Neuronal stem cell (in vitro differentiated cells): ENCODE data around the gene CFAP77.
A peak's percentile ranks its signal among the peaks of the same experiment; 100 is the strongest.

Source experiments
- DNase-seq: peaks from one replicate; pipeline ENCODE4 v3.0.0-alpha.2; 2013; ENCODE audit warnings: low spot score
- H2AFZ ChIP-seq: one replicate; pipeline ENCODE4 v1.6.1; 2013; ENCODE audit warnings: mild to moderate bottlenecking, low read length, inconsistent platforms
- H2AK5ac ChIP-seq: 2 replicates; pipeline ENCODE4 v1.6.1; 2013; ENCODE audit warnings: low read depth, mild to moderate bottlenecking, inconsistent platforms, low read length, moderate library complexity, mixed read lengths
- H2BK120ac ChIP-seq: 2 replicates; pipeline ENCODE4 v1.6.1; 2013; ENCODE audit warnings: low read depth, mild to moderate bottlenecking, inconsistent platforms, low read length, moderate library complexity, mixed read lengths
- H2BK12ac ChIP-seq: one replicate; pipeline ENCODE4 v1.6.1; 2013; ENCODE audit warnings: low read length, inconsistent platforms
- H2BK15ac ChIP-seq: 2 replicates; pipeline ENCODE4 v1.6.1; 2013; ENCODE audit warnings: mild to moderate bottlenecking, low read length, inconsistent platforms, mixed read lengths
- H2BK5ac ChIP-seq: one replicate; pipeline ENCODE4 v1.6.1; 2013; ENCODE audit warnings: inconsistent platforms, mild to moderate bottlenecking, low read length, moderate library complexity
- H3K14ac ChIP-seq: one replicate; pipeline ENCODE4 v1.6.1; 2013; ENCODE audit warnings: low read length, inconsistent platforms
- H3K18ac ChIP-seq: 2 replicates; pipeline ENCODE4 v1.6.1; 2013; ENCODE audit warnings: low read length, inconsistent platforms
- H3K23ac ChIP-seq: 2 replicates; pipeline ENCODE4 v1.6.1; 2013; ENCODE audit warnings: low read depth, mild to moderate bottlenecking, mixed read lengths, low read length, inconsistent platforms; ENCODE audit not compliant: poor library complexity
- H3K27ac ChIP-seq: replicated peaks from 3 replicates; pipeline ENCODE4 v1.5.1; 2013; ENCODE audit warnings: low read length, inconsistent platforms
- H3K27me3 ChIP-seq, 3 experiments: 2 replicates each; pipeline ENCODE4 v1.6.1; 2013; ENCODE audit warnings: low read length in 3 of 3, mild to moderate bottlenecking in 2 of 3, inconsistent platforms in 1 of 3, low read depth in 1 of 3, mixed read lengths in 1 of 3, moderate library complexity in 1 of 3; ENCODE audit not compliant: control insufficient read depth in 3 of 3, insufficient read depth in 3 of 3
- H3K36me3 ChIP-seq, 2 donors: replicated peaks in 1 of 2; 2 replicates each; pipeline ENCODE4 v1.6.1; 2013; ENCODE audit warnings: low read length in 2 of 2; ENCODE audit not compliant: control insufficient read depth in 2 of 2, insufficient read depth in 2 of 2
- H3K4ac ChIP-seq: 2 replicates; pipeline ENCODE4 v1.6.1; 2013; ENCODE audit warnings: inconsistent platforms, mild to moderate bottlenecking, low read length, moderate library complexity
- H3K4me1 ChIP-seq, 2 donors: 1 replicate in 1 of 2; 2 replicates in 1 of 2; pipeline ENCODE4 v1.6.1; 2013; ENCODE audit warnings: low read length in 2 of 2, low read depth in 1 of 2; ENCODE audit not compliant: control insufficient read depth in 2 of 2, insufficient read depth in 1 of 2
- H3K4me2 ChIP-seq: one replicate; pipeline ENCODE4 v1.6.1; 2013; ENCODE audit warnings: mild to moderate bottlenecking, low read length, inconsistent platforms; ENCODE audit not compliant: insufficient read depth, poor library complexity, severe bottlenecking
- H3K4me3 ChIP-seq, 2 donors: 2 replicates each; pipeline ENCODE4 v1.5.1; 2013; ENCODE audit warnings: low read length in 2 of 2, mild to moderate bottlenecking in 2 of 2, inconsistent platforms in 1 of 2, moderate library complexity in 1 of 2
- H3K79me1 ChIP-seq: one replicate; pipeline ENCODE4 v1.6.1; 2013; ENCODE audit warnings: low read depth, mild to moderate bottlenecking, inconsistent platforms, low read length, moderate library complexity
- H3K9ac ChIP-seq: one replicate; pipeline ENCODE4 v1.6.1; 2013; ENCODE audit warnings: mild to moderate bottlenecking, low read depth, low read length, inconsistent platforms; ENCODE audit not compliant: poor library complexity
- H3K9me3 ChIP-seq, 2 donors: replicated peaks in 1 of 2; 2 replicates each; pipeline versions ENCODE3 to v1.6.1; 2013; ENCODE audit warnings: low read length in 2 of 2, mild to moderate bottlenecking in 2 of 2, inconsistent platforms in 1 of 2, low read depth in 1 of 2, mixed read lengths in 1 of 2, moderate library complexity in 1 of 2; ENCODE audit not compliant: control insufficient read depth in 2 of 2, insufficient read depth in 1 of 2
- H4K8ac ChIP-seq: one replicate; pipeline ENCODE4 v1.6.1; 2013; ENCODE audit warnings: low read depth, mild to moderate bottlenecking, inconsistent platforms, low read length, moderate library complexity
- H4K91ac ChIP-seq: one replicate; pipeline ENCODE4 v1.6.1; 2013; ENCODE audit warnings: low read length, low read depth, mild to moderate bottlenecking, inconsistent platforms; ENCODE audit not compliant: poor library complexity
- WGBS, 2 donors: extraction: QIAGEN DNeasy Blood & Tissue Kit; methylation state at CpG; one replicate each; pipeline ENCODE4 v1.1.7; 2013; ENCODE audit warnings: missing lambda C conversion rate in 2 of 2, mixed read lengths in 1 of 2; ENCODE audit not compliant: insufficient read length in 2 of 2, insufficient replicate concordance in 1 of 2; ENCODE audit errors: extremely low coverage in 2 of 2; 5-methylcytosine and 5-hydroxymethylcytosine counted together

Gene CFAP77

DNA sequence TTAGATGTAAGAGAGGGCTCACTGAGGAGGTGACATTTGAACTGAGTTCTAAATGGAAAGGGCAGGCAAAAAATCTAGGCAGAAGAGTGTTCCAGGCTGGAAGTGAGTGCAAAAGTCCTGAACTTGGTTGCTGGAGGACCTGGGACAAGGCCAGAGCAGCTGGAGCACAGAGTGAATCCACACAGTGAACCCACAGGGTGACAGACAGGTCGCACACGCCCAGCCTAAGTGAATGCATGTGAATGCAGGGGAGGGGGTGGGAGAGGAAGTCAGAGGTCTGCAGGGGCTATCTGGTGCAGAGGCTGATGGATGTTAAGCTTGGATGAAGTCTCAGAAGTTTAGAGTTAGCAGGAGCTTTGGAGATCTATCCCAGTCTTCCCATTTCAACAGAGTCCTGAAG lies 2.8 kb upstream of the CFAP77 start:
- DNase-seq = no peak
- no peak overlapping the region for H2BK15ac ChIP-seq

DNA sequence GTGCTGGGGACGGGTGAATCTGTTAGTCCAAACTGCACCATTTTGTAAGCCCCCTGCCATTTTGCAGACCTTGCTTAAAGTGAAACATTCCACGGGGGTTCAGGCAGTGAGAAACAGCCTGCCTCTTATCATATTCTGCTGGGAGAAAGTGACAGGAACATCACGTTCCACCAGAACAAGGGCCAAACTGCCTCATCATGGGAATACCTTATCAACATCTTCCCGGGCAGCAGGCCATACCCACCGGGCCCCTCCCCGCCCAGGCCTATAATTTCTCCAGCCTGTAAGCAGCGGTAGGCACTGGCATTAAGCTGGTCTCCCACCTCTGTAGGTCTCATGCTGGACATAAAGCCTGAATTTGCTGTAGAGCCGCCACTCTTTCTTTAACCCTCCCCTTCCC lies 1.5 kb upstream of the CFAP77 start:
- H3K4ac ChIP-seq = no peak overlapping the region
- H3K4me3 ChIP-seq = no peak overlapping the region
- H3K14ac ChIP-seq = no peak overlapping the region
- H4K91ac ChIP-seq = no peak overlapping the region
- no peak for DNase-seq
- H2BK120ac ChIP-seq = no peak overlapping the region
- H3K4me1 ChIP-seq = peaks cover 12 to 17% of the 10 kb centered on the region in 2 donors
- peaks cover 2 to 8% of the 10 kb centered on the region in 2 donors for H3K36me3 ChIP-seq
- H3K23ac ChIP-seq = no peak overlapping the region
- no peak overlapping the region for H2BK5ac ChIP-seq
- H2BK15ac ChIP-seq = no peak overlapping the region
- peaks cover 2% of the 10 kb centered on the region for H3K79me1 ChIP-seq
- WGBS, 2 donors = no CpG with 5 or more reads among the region's 8 CpGs
- H4K8ac ChIP-seq = no peak overlapping the region
- no peak overlapping the region for H3K27ac ChIP-seq
- H2AK5ac ChIP-seq = no peak overlapping the region
- H3K27me3 ChIP-seq = peaks cover 6 to 49% (median 22%) of the 10 kb centered on the region in 3 experiments
- no peak overlapping the region for H3K4me2 ChIP-seq
- H2BK12ac ChIP-seq = no peak overlapping the region
- peaks cover 0 to 2% of the 10 kb centered on the region in 2 donors for H3K9me3 ChIP-seq
- no peak overlapping the region for H3K9ac ChIP-seq
- H3K18ac ChIP-seq = no peak overlapping the region
- no peak overlapping the region for H2AFZ ChIP-seq

More for the DNA sequence above, 2.8 kb upstream of the CFAP77 start:
- no peak overlapping the region for H3K23ac ChIP-seq
- no peak overlapping the region for H2AK5ac ChIP-seq
- H2AFZ ChIP-seq = peak overlapping the region; percentile 83
- no peak overlapping the region for H3K4me2 ChIP-seq
- no peak overlapping the region for H3K18ac ChIP-seq
- peaks cover 6 to 21% of the 10 kb centered on the region in 2 donors for H3K36me3 ChIP-seq
- H2BK5ac ChIP-seq = no peak overlapping the region
- H4K8ac ChIP-seq = no peak overlapping the region
- no peak overlapping the region for H2BK12ac ChIP-seq
- H3K14ac ChIP-seq = no peak overlapping the region
- WGBS, 2 donors = no CpG with 5 or more reads among the region's 2 CpGs
- no peak overlapping the region for H3K9ac ChIP-seq
- H3K4ac ChIP-seq = no peak overlapping the region
- peaks cover 0 to 2% of the 10 kb centered on the region in 2 donors for H3K9me3 ChIP-seq
- H3K27me3 ChIP-seq = peaks cover 6 to 39% (median 22%) of the 10 kb centered on the region in 3 experiments
- H2BK120ac ChIP-seq = no peak overlapping the region
- peaks cover 12 to 17% of the 10 kb centered on the region in 2 donors for H3K4me1 ChIP-seq
- H3K27ac ChIP-seq = no peak overlapping the region
- no peak overlapping the region for H4K91ac ChIP-seq
- H3K79me1 ChIP-seq = peaks cover 4% of the 10 kb centered on the region
- H3K4me3 ChIP-seq = no peak overlapping the region

DNA sequence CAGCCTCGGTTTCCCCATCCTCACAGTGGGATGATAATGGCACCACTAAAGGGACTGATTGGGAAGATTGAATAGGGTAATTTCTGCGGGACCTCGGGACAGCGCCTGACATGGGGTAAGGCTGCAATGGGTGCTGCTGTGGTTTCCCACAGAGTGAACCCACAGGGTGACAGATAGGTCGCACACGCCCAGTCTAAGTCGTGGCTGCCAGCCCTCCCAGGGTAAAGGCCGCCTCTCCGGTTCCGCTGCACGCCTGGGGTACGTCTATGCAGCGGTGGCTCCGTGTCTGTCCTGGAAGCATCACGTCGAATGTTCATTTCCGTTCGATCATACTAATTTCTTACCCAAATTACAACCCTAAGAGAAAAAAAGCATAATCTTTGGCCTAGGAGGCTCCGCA lies 631 bp downstream of the CFAP77 start:
- Histone ChIP-seq H3K27ac (no peak overlapping the region), H3K14ac (no peak overlapping the region), H3K9me3 (peaks cover 0 to 2% of the 10 kb centered on the region in 2 donors), H3K23ac (no peak overlapping the region), H3K4me3 (peak overlapping the region in 1 of 2 donors; percentile 77), H3K27me3 (peaks cover 6 to 70% (median 22%) of the 10 kb centered on the region in 3 experiments), H2BK5ac (no peak overlapping the region), H2BK15ac (no peak overlapping the region), H3K36me3 (no peaks in the 10 kb centered on the region), H3K18ac (no peak overlapping the region), H2AFZ (peak overlapping the region; percentile 96), H3K4me2 (peak overlapping the region; percentile 93), H3K79me1 (no peaks in the 10 kb centered on the region), H3K4me1 (peaks cover 11 to 15% of the 10 kb centered on the region in 2 donors), H2AK5ac (no peak overlapping the region), H3K9ac (peak overlapping the region; percentile 87), H3K4ac (no peak overlapping the region), H4K91ac (no peak overlapping the region), H2BK120ac (no peak overlapping the region), H4K8ac (no peak overlapping the region), H2BK12ac (no peak overlapping the region)
- DNase-seq = no peak
- no CpG with 5 or more reads among the region's 19 CpGs for WGBS, 2 donors

DNA sequence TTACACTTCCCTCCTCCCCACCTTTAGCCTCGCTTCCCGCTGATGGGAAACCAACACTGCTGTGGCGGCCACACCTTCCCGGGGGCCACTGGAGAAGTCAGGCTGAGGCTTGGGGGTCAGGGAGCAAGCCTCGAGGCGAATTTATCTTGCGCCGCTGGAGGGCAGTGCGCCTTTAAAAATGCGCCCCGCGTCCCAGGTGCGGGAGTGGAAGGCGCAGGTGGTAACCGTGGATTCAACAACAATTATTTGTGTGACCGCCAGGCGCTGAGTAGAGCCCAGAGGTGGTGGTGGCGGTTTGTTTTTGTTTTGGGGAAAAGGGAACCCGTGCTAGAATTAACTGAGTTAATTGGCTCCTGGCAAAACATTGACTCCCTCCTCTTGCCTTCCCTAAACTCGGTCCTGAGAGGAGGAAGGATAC lies 1.1 kb downstream of the CFAP77 start:
- Histone ChIP-seq H3K4ac (no peak overlapping the region), H4K8ac (no peak overlapping the region), H3K9me3 (peaks cover 0 to 2% of the 10 kb centered on the region in 2 donors), H2AK5ac (no peak overlapping the region), H4K91ac (no peak overlapping the region), H2BK15ac (no peak overlapping the region), H3K9ac (no peak overlapping the region), H2BK120ac (no peak overlapping the region), H3K36me3 (no peaks in the 10 kb centered on the region), H3K79me1 (no peaks in the 10 kb centered on the region), H3K4me3 (no peak overlapping the region), H3K18ac (no peak overlapping the region), H3K14ac (no peak overlapping the region), H3K27me3 (peaks cover 6 to 75% (median 22%) of the 10 kb centered on the region in 3 experiments), H3K4me1 (peaks cover 8 to 11% of the 10 kb centered on the region in 2 donors), H2BK12ac (no peak overlapping the region), H2AFZ (no peak overlapping the region), H3K4me2 (no peak overlapping the region), H2BK5ac (no peak overlapping the region), H3K27ac (no peak overlapping the region), H3K23ac (no peak overlapping the region)
- WGBS, 2 donors = no CpG with 5 or more reads among the region's 20 CpGs
- peak; percentile 70 for DNase-seq
